Keratinocyte (primary cell): ENCODE results near the gene ADGRG2. TPM values are rescaled to one million over a fixed set of nuclear protein-coding genes. Genes with fewer than 3 reads are reported as not detected.

Source experiments
- DNase-seq: peaks from one replicate; pipeline ENCODE4 v3.0.0-alpha.2; 2011; ENCODE audit warnings: low read depth, missing footprints, low spot score
- FAIRE-seq: peaks from 2 replicates; lab custom pipeline; 2011; peaks lifted over from hg19 to GRCh38; lab: Jason Lieb, UNC
- H2AFZ ChIP-seq: 2 replicates; pipeline ENCODE4 v1.6.0; 2012; ENCODE audit warnings: low read length, control low read depth, inconsistent platforms; ENCODE audit not compliant: control insufficient read depth
- H3K27ac ChIP-seq: 2 replicates; pipeline ENCODE4 v1.5.1; 2011; ENCODE audit warnings: low read length; ENCODE audit not compliant: control insufficient read depth, insufficient read depth
- H3K27me3 ChIP-seq: 3 replicates; pipeline ENCODE4 v1.6.0; 2011; ENCODE audit warnings: low read length; ENCODE audit not compliant: control insufficient read depth, insufficient read depth; ENCODE audit errors: extremely low read depth
- H3K36me3 ChIP-seq, 2 experiments: 2 replicates in 1 of 2; 3 replicates in 1 of 2; pipeline ENCODE4 v1.5.1; 2011; ENCODE audit warnings: low read length in 2 of 2, mild to moderate bottlenecking in 1 of 2; ENCODE audit not compliant: control insufficient read depth in 2 of 2, insufficient read depth in 2 of 2; ENCODE audit errors: extremely low read depth in 1 of 2
- H3K4me1 ChIP-seq: 3 replicates; pipeline ENCODE4 v1.5.1; 2011; ENCODE audit warnings: low read length; ENCODE audit not compliant: control insufficient read depth, insufficient read depth; ENCODE audit errors: extremely low read depth
- H3K4me2 ChIP-seq: 3 replicates; pipeline ENCODE4 v1.6.0; 2011; ENCODE audit warnings: low read depth, low read length; ENCODE audit not compliant: control insufficient read depth, insufficient read depth; ENCODE audit errors: extremely low read depth
- H3K4me3 ChIP-seq, 3 experiments: fragments of 200-600 bp in 1 of 3; sonication (generic) in 1 of 3; 2 replicates in 2 of 3; 3 replicates in 1 of 3; pipeline ENCODE4 v1.5.1; 2011 to 2016; ENCODE audit warnings: low read length in 3 of 3, mild to moderate bottlenecking in 3 of 3, control low read depth in 2 of 3, inconsistent platforms in 1 of 3, low read depth in 1 of 3, mixed read lengths in 1 of 3, mixed run types in 1 of 3, moderate library complexity in 1 of 3; ENCODE audit not compliant: control insufficient read depth in 2 of 3, insufficient read depth in 2 of 3; ENCODE audit errors: extremely low read depth in 1 of 3
- H3K79me2 ChIP-seq: 2 replicates; pipeline ENCODE4 v1.6.0; 2012; ENCODE audit warnings: low read length; ENCODE audit not compliant: control insufficient read depth, insufficient read depth
- H3K9ac ChIP-seq: 3 replicates; pipeline ENCODE4 v1.6.0; 2011; ENCODE audit warnings: low read length; ENCODE audit not compliant: control insufficient read depth, insufficient read depth; ENCODE audit errors: extremely low read depth
- H3K9me1 ChIP-seq: 3 replicates; pipeline ENCODE4 v1.6.0; 2011; ENCODE audit warnings: low read length; ENCODE audit not compliant: control insufficient read depth, insufficient read depth; ENCODE audit errors: extremely low read depth
- H3K9me3 ChIP-seq: 2 replicates; pipeline ENCODE4 v1.5.1; 2012; ENCODE audit warnings: low read depth, low read length; ENCODE audit not compliant: control insufficient read depth
- H4K20me1 ChIP-seq: 3 replicates; pipeline ENCODE4 v1.6.0; 2011; ENCODE audit warnings: low read length; ENCODE audit not compliant: control insufficient read depth, insufficient read depth; ENCODE audit errors: extremely low read depth
- CTCF ChIP-seq, 3 experiments: IDR thresholded peaks in 1 of 3; conservative IDR thresholded peaks in 1 of 3; optimal IDR thresholded peaks in 1 of 3; 2 replicates in 2 of 3; 3 replicates in 1 of 3; pipeline versions ENCODE3 to v1.5.1; 2011; ENCODE audit warnings: low read length in 3 of 3, mild to moderate bottlenecking in 3 of 3, moderate library complexity in 2 of 3, control low read depth in 1 of 3, inconsistent platforms in 1 of 3; ENCODE audit not compliant: insufficient read depth in 2 of 3; ENCODE audit errors: extremely low read depth in 1 of 3
- EZH2 ChIP-seq: IDR thresholded peaks from one replicate; pipeline ENCODE4 v1.6.1; 2012; ENCODE audit warnings: inconsistent platforms, mild to moderate bottlenecking, low read length, moderate library complexity
- dilution Hi-C: fragments of 300-500 bp; cut with MboI; formaldehyde crosslinking; loops from one replicate; pipeline ENCODE4 v1.7.0; 2020; ENCODE audit warnings: low sequenced_read_pairs; ENCODE audit not compliant: extremely low pct_ligation_motif_present
- polyA plus RNA-seq, 5 experiments: library from polyadenylated mRNA; depleted of rRNA in 3 of 5; stranded (reverse) in 3 of 5; stranded (forward) in 1 of 5; unstranded in 1 of 5; fragments of >200 nt; gene quantifications; 1 replicate in 1 of 5; 2 replicates in 3 of 5; 3 replicates in 1 of 5; pipeline versions ENCODE4 v1.2.1 to v1.2.3, GENCODE V29; 2011 to 2012; ENCODE audit warnings: missing spikeins in 2 of 5, low read depth in 1 of 5, low replicate concordance in 1 of 5

Gene ADGRG2
- polyA plus RNA-seq, 1 donor (not counting 4 experiments of a cell fraction or from before 2014, with no cell fraction given): 0.20 TPM

DNA sequence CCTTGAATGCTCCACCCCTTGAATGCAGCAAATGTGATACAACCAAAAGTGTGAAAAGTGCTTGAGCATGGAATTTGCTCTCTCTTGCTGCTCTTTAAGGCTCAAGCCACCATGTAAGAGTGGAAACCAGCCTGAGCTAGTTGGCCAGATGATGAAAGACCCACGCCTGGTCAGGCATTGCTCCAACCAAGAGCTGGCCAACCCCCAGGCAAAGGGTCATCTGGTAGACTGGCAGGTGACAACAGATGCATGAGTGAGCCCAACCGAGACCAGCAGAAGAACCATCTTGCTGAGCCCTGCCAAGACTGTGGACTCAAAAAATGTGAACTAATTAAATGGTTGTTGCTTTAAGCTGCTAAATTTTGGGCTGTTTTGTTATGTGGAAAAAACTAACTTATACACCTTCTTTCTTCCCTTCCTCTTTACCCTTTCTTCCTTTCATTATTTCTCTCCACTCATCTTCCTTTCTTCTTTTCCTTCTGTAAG is 32.7 kb downstream of the ADGRG2 start:
- Histone ChIP-seq H3K9me3 (peaks cover 4% of the 10 kb centered on the region), H4K20me1 (no peaks in the 10 kb centered on the region), H3K4me2 (no peak overlapping the region), H3K9ac (no peak overlapping the region), H3K27me3 (no peaks in the 10 kb centered on the region), H3K79me2 (no peaks in the 10 kb centered on the region), H2AFZ (no peak overlapping the region), H3K27ac (no peak overlapping the region), H3K4me3 (no peak overlapping the region), H3K9me1 (no peaks in the 10 kb centered on the region), H3K36me3 (no peaks in the 10 kb centered on the region), H3K4me1 (no peaks in the 10 kb centered on the region)
- TF ChIP-seq EZH2 (no peak), CTCF (optimal IDR thresholded peaks at IDR 0.05 in 1 of 3, IDR thresholded peaks at IDR 0.05 in 1 of 3, conservative IDR thresholded peaks at IDR 0.05 in 1 of 3; ENCODE audit: extremely low read depth in 1 of 3, insufficient read depth in 2 of 3, low read length in 3 of 3) (no peak)
- dilution Hi-C loops: no loop called here
- FAIRE-seq (no peak), DNase-seq (no peak)

DNA sequence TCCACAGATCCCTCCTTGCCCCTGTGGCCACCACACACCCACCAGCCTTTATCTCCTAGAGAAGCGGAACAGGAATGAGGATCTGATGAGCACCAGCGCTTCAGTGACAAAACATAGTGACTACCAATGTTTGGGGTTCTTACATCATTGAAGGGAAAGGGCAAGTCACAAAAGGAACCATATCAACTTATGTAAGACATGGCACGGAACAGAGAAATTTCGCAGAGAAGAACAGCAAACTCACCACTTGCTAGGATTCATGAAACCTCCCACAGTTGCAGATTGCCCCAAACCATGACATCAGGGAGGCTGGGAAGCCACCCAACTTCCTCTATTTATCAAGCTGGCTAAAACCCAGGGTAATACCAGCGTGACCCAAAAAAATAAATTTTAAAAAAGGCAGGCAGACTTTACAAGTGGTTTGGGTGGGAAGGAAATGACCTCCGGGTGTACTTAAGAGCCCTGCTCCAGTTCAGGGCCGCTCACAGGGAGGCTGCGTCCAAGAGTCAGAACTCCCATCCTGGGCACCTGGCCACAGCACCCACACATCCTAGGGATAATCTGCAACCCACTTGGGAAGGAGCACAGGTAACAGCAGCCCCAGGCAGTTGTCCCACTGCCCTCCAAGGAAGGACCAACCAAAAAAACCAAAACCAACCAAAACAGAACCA is 36.0 kb downstream of the ADGRG2 start:
- FAIRE-seq: no peak
- Histone ChIP-seq H3K4me1 (no peaks in the 10 kb centered on the region), H3K9ac (no peak overlapping the region), H3K9me1 (no peaks in the 10 kb centered on the region), H3K9me3 (peaks cover 4% of the 10 kb centered on the region), H3K27ac (no peak overlapping the region), H3K4me2 (no peak overlapping the region), H3K4me3 (no peak overlapping the region), H3K27me3 (no peaks in the 10 kb centered on the region), H4K20me1 (no peaks in the 10 kb centered on the region), H3K79me2 (no peaks in the 10 kb centered on the region), H3K36me3 (no peaks in the 10 kb centered on the region), H2AFZ (no peak overlapping the region)
- DNase-seq: no peak
- dilution Hi-C loops: no loop called here
- TF ChIP-seq EZH2 (no peak), CTCF (optimal IDR thresholded peaks at IDR 0.05 in 1 of 3, IDR thresholded peaks at IDR 0.05 in 1 of 3, conservative IDR thresholded peaks at IDR 0.05 in 1 of 3; ENCODE audit: extremely low read depth in 1 of 3, insufficient read depth in 2 of 3, low read length in 3 of 3) (no peak)
